ENCODE data around the gene NHSL2.
"Not testable (repeated sequence)": the region's sequence is repeated elsewhere in the genome, so short reads cannot be mapped to it uniquely, and the experiment has no call there.

NHSL2 gene

DNA sequence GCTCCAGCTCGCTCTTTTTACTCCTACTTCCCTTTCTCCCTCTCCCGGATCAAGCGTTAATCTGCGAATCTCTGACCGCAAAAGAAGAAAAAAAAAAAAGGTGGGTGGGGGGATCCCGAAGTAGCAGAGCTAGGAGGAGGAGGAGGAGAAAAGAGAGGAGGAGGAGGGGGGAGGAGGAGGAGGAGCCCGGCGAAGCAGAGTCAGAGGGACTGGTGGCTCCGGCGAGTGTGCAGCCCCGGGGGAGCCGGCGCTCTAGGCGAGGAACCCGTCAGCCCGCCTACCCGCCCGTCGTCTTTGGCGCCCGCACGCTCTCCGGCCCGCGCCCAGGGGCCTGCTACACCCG, at the start of gene NHSL2:
TSS of gene NHSL2 (plus strand) at position 203 of the 343 bp plus-strand sequence.
- no peak for DNase-seq (ENCODE audit: low read depth)
- TF ChIP-seq, protein P1, sequence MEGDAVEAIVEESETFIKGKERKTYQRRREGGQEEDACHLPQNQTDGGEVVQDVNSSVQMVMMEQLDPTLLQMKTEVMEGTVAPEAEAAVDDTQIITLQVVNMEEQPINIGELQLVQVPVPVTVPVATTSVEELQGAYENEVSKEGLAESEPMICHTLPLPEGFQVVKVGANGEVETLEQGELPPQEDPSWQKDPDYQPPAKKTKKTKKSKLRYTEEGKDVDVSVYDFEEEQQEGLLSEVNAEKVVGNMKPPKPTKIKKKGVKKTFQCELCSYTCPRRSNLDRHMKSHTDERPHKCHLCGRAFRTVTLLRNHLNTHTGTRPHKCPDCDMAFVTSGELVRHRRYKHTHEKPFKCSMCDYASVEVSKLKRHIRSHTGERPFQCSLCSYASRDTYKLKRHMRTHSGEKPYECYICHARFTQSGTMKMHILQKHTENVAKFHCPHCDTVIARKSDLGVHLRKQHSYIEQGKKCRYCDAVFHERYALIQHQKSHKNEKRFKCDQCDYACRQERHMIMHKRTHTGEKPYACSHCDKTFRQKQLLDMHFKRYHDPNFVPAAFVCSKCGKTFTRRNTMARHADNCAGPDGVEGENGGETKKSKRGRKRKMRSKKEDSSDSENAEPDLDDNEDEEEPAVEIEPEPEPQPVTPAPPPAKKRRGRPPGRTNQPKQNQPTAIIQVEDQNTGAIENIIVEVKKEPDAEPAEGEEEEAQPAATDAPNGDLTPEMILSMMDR (IDR thresholded peaks at IDR 0.05; ENCODE audit: low read length, missing control alignments): no peak
- H3K4me3 ChIP-seq (replicated peaks; ENCODE audit: low read depth, low read length): peak within 1 kb of the TSS; percentile 44

DNA sequence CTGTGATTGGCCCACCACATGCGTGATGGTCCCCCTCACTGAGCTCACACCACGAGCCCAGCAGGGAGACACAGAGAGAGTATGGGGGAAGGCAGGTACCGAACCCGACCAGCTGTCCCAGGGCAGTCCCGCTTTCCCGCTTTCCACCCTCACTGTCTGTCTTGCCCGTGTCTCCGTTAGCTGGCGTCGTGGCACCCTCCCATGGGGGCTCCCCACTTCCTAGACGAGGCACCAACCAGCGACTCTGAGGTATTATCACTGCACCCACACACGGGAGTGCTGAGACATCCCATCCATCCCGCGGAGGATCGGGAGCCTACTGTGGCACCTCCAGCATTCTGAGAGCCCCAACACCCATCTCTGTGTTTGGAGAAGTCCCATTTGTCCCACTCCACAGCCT, 43.0 kb upstream of the NHSL2 start:
- DNase-seq (ENCODE audit: low read depth): no peak
- TF ChIP-seq, protein P1 (IDR thresholded peaks at IDR 0.05; ENCODE audit: low read length, missing control alignments): no peak
- no peak overlapping the region for H3K4me3 ChIP-seq (replicated peaks; ENCODE audit: low read depth, low read length)

DNA sequence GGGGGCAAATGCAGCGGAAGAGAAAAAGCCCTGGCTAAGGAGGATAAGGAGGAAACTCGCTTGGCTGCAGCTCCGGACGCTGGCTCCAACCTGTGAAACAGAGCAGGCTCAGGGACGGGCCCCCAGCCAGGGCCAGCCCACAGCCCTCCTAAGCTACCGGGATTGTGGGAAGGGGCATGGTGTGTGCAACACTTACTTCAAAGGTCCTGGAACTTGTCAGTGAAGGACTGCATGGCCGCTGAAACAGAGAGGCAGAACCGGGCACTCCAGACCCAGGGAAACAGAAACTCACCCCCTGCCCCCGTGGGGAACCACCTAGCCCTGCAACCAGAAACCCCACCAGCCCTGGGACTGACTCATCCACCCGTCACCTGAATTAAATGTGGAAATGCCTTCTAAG, 41.1 kb upstream of the NHSL2 start:
- DNase-seq (ENCODE audit: low read depth): not testable (repeated sequence)

DNA sequence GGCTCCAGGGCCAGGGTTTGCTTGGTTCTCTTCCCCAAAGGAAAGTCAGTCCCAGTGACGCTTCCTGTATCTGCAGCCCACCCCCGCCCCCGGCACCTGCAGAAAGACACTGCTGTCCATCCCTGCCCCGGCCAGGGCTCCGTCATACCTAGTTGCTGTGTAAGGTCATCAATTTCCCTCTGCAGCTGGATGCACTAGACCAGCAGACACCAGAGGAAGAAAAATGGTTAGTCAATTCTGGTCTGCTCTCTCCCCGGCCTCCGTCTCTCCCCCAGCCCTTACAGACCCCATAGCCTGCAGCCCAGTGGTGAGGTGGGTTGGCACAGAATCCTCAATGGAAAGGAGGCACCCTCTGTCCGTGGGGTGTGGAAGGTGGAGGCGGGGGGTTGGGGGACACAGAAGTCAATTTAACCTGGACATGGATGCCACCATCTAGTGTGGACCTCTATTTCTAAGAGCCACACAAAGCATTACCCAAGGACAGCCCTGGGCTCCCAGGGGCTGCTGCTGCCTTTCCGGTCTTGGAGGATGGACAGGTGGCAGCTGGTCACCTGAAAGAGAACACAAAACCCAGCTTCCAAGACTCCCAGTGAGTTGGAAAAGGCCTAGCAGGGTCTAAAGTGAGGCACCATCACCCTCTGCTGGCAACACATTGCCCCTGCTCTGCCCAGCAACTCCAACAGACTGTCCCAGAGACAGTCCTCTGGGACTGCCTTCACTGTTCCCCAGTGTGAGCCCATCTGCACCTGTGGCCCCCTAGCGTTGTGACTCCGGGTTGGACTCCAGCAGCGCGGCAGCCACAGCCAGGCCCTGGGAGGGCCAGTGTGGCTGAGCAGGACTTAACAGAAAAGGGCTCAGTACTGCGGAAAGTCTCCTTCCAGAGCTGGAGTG, 40.2 kb upstream of the NHSL2 start:
- H3K4me3 ChIP-seq (replicated peaks; ENCODE audit: low read depth, low read length): no peak overlapping the region
- peak; percentile 11 for DNase-seq (ENCODE audit: low read depth)
- TF ChIP-seq, protein P1 (IDR thresholded peaks at IDR 0.05; ENCODE audit: low read length, missing control alignments): peak; percentile 24

More for the DNA sequence above, 41.1 kb upstream of the NHSL2 start:
- not testable (repeated sequence) for H3K4me3 ChIP-seq (replicated peaks; ENCODE audit: low read depth, low read length)

DNA sequence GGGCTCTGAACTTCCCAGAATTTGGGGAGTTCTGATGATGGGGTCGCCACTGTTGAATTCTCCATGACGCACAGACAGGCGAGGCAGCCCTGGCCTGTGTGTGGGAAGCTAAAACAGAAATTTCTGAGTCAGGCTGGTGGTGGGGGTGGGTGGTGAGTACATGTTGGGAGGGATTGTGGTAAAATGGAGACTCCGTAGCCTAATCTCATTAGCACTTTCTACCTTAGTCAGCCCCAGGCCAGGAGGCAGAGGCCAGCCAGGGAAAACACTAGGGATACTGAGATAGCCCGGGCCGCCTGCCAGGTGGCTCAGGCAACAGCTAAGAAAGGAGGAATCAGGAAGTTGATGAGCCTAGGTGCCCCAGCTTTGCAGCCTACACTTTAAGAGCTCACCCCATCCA, 39.3 kb upstream of the NHSL2 start:
- DNase-seq (ENCODE audit: low read depth): peak; percentile 26
- TF ChIP-seq, protein P1 (IDR thresholded peaks at IDR 0.05; ENCODE audit: low read length, missing control alignments): no peak
- no peak overlapping the region for H3K4me3 ChIP-seq (replicated peaks; ENCODE audit: low read depth, low read length)

DNA sequence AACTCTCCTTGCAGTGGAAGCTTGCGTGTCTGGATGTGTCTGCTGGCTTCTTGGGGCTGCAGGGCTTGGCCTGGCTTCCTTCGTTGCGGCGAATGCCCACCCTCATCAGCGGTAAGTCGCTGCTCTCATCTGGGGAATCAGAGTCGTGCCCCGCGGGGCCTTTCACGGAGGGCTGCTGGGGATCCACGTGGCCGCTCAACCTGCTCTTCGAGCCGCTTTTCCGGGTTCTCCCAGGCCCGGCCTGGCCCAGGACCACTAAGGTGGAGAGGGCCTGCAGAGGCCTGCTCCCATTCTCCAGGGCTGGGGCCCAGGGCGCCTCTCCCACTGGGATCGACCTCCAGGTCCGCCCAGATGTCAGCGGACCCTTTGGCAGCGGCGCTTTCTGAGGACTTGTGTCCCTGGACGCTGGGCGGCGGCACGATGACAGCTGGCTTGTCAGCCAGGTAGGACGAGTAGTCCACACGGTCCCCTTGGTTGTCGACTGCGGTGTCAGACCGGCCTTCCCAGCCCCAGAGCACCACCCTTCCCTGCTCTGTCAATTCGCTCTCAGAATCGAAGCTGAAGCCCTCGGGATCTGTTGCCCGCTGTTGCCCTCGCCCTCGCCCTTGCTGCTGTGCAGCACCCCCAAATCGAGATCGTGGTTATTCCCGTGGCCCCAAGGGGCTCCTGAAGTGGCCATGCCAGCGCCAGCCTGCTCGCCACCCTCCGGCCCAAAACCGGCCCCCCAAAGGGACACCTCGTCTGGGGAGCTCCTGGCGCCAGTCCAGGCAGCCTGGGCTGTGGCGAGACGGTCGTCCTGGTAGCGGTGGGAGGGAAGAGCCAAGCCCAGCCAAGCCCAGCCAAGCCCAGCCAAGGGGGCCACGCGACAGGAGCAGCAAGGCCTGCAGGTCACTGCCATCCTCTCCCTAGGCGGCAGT, 37.8 kb upstream of the NHSL2 start:
- no peak overlapping the region for H3K4me3 ChIP-seq (replicated peaks; ENCODE audit: low read depth, low read length)
- TF ChIP-seq, protein P1 (IDR thresholded peaks at IDR 0.05; ENCODE audit: low read length, missing control alignments): no peak
- DNase-seq (ENCODE audit: low read depth): no peak

DNA sequence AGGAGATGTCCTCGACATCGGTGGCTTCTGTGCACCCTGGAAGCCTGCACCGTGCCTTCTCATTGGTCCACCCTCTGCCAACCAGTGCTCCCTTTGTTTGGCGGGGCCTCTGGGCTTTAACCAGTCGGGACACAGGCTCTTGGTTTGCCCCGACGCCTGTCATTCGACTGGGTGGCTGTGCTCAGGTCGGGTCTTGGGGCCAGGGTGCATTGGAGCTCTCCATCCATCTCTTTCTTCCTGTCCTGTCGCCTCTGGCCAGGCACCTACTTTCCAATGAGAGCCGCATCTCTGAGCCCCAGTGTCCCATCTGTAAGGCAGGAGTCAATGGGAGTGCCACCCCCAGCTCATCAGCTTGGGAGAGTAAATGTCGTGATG, 37.2 kb upstream of the NHSL2 start:
- TF ChIP-seq, protein P1 (IDR thresholded peaks at IDR 0.05; ENCODE audit: low read length, missing control alignments): no peak

DNA sequence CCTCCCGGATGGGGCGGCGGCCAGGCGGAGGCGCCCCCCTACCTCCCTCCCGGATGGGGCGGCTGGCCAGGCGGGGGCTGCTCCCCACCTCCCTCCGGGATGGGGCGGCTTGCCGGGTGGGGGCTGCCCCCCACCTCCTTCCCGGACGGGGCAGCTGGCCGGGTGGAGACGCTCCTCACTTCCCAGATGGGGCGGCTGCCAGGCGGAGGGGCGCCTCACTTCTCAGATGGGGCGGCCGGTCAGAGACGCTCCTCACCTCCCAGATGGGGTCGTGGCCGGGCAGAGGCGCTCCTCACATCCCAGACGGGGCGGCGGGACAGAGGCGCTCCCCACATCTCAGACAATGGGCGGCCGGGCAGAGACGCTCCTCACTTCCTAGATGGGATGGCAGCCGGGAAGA, 33.8 kb upstream of the NHSL2 start:
- DNase-seq (ENCODE audit: low read depth); H3K4me3 ChIP-seq (replicated peaks; ENCODE audit: low read depth, low read length): not testable (repeated sequence)

More for the DNA sequence above, 37.2 kb upstream of the NHSL2 start:
- no peak for DNase-seq (ENCODE audit: low read depth)
- no peak overlapping the region for H3K4me3 ChIP-seq (replicated peaks; ENCODE audit: low read depth, low read length)

All from fibroblast of pulmonary artery (primary cell).